MM.1S (cell line): ENCODE results near the gene STK26.

Source experiments
- EZH2 ChIP-seq: fragments of 300-600 bp; sonication (generic); optimal IDR thresholded peaks from 2 replicates; pipeline ENCODE3; 2017; ENCODE audit warnings: low read depth, mild to moderate bottlenecking, antibody characterized with exemption, low read length, mixed read lengths
- EZH2phosphoT487 ChIP-seq: fragments of 300-600 bp; sonication (generic); IDR thresholded peaks from 2 replicates; pipeline ENCODE4 v1.6.1; 2018; ENCODE audit warnings: antibody characterized with exemption, low read length
- TF ChIP-seq, protein P1 (sequence below): fragments of 300-600 bp; sonication (generic); IDR thresholded peaks from 2 replicates; pipeline ENCODE4 v1.5.1; 2016; ENCODE audit warnings: antibody characterized with exemption, low read length, mixed read lengths

DNA sequence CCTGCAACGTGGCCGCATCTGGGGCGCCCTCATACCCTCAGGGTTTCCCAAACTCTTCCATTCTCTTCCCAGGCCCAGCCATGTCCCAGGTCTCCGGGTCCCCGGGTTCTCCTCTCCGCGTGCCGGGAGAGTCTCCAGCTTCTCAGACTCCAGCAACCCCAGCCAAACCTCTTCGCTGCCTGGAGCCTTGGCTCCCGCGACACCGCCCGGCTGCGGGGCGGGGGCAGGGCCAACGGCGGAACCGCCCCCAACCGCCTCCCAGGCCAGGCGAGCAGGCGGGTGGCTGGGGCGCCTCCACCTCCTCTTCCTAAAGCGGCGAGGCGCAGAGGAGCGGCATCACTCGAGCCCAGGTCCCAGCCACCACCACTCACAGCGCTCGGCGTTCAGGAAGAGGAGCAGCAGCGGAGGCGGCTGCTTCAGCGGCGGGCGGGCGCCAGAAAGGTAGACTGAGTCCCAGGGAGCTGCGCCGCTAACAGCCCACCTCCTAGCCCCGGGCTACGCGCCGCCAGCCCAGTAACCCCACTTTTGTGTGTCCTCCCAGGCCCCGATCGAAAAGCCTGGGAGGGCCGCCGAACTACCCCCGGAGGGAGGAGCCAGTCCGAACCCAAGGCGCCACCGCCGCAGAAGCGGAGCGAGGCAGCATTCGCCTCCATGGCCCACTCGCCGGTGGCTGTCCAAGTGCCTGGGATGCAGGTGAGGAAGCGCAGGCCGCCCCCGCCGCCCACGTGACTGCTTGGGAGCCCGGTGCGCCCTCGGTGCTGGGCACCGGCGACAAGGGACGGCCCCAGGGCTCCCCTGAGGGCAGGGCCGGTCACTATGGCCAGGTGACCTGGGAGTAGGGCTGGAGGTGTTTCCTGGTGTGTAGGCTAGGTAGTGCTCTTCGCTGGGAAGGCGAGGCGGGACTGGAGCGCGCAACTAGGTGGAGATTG lies at the start of gene STK26:
- TF ChIP-seq, protein P1, sequence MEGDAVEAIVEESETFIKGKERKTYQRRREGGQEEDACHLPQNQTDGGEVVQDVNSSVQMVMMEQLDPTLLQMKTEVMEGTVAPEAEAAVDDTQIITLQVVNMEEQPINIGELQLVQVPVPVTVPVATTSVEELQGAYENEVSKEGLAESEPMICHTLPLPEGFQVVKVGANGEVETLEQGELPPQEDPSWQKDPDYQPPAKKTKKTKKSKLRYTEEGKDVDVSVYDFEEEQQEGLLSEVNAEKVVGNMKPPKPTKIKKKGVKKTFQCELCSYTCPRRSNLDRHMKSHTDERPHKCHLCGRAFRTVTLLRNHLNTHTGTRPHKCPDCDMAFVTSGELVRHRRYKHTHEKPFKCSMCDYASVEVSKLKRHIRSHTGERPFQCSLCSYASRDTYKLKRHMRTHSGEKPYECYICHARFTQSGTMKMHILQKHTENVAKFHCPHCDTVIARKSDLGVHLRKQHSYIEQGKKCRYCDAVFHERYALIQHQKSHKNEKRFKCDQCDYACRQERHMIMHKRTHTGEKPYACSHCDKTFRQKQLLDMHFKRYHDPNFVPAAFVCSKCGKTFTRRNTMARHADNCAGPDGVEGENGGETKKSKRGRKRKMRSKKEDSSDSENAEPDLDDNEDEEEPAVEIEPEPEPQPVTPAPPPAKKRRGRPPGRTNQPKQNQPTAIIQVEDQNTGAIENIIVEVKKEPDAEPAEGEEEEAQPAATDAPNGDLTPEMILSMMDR = no peak
- TF ChIP-seq EZH2phosphoT487 = no peak
- no peak for TF ChIP-seq EZH2
